HCT116 (cell line): Measurements from ENCODE around the gene TH. TPM values are rescaled to one million over a fixed set of nuclear protein-coding genes. Genes with fewer than 3 reads are reported as not detected.

ENCODE experiments used
- ATAC-seq: fragments of 200-7000 bp; cut with Tn5 transposase; 2 replicates; pipeline ENCODE4 v1.9.1; 2020; ENCODE audit warnings: mild to moderate bottlenecking, moderate library complexity
- BruUV-seq: library from RNA; stranded (reverse); fragments of 400-500 nt; replicated peaks from 2 replicates; lab custom pipeline; 2021; lab: Mats Ljungman, UMichigan
- CTCF ChIA-PET: fragments of 300-600 bp; sonication (Branson Sonifier 250); formaldehyde crosslinking; loops from one replicate; lab custom pipeline; 2021; ENCODE audit warnings: antibody characterized with exemption; lab: Charles Lee
- POLR2A ChIA-PET: fragments of 300-600, 350-600 bp; sonication (Branson Sonifier 250); formaldehyde crosslinking; loops from one replicate; lab custom pipeline; 2021; ENCODE audit warnings: antibody characterized with exemption; lab: Charles Lee
- RAD21 ChIA-PET, 2 experiments: fragments of 300-600 bp; sonication (Branson Sonifier 250); formaldehyde crosslinking; loops; one replicate each; lab custom pipeline; 2023; ENCODE audit warnings: low total read pairs in 2 of 2; ENCODE audit not compliant: uncharacterized antibody in 2 of 2, unreplicated experiment in 2 of 2, low non-redundant PET in 1 of 2; lab: Charles Lee
- DNase-seq: peaks from one replicate; pipeline ENCODE4 v3.0.0-alpha.2; 2010; ENCODE audit warnings: low read depth, low spot score
- H2AFZ ChIP-seq: fragments of 200-600 bp; shearing (Covaris generic), sonication (generic); 2 replicates; pipeline ENCODE4 v1.6.1; 2017; ENCODE audit warnings: low read depth, mixed run types, mixed read lengths, antibody characterized with exemption, low read length; ENCODE audit not compliant: poor library complexity, severe bottlenecking
- H3K27ac ChIP-seq: 2 replicates; pipeline ENCODE4 v1.5.1; 2012; ENCODE audit warnings: low read depth, low read length
- H3K27me3 ChIP-seq: fragments of 200-600 bp; sonication (generic); 2 replicates; pipeline ENCODE4 v1.6.1; 2016; ENCODE audit warnings: mixed run types, low read length, mixed read lengths; ENCODE audit not compliant: insufficient read depth
- H3K36me3 ChIP-seq, 2 experiments: fragments of 200-500 bp in 1 of 2; fragments of 200-600 bp in 1 of 2; sonication (Bioruptor generic) in 1 of 2; sonication (generic) in 1 of 2; 2 replicates each; pipeline versions ENCODE4 v1.5.1 to v1.6.1; 2014 to 2016; ENCODE audit warnings: low read length in 2 of 2, inconsistent platforms in 1 of 2, mixed read lengths in 1 of 2, mixed run types in 1 of 2; ENCODE audit not compliant: insufficient read depth in 2 of 2, control insufficient read depth in 1 of 2
- H3K4me1 ChIP-seq, 2 experiments: fragments of 200-600 bp in 1 of 2; sonication (generic) in 1 of 2; 2 replicates each; pipeline versions ENCODE4 v1.5.1 to v1.6.1; 2012 to 2017; ENCODE audit warnings: low read length in 2 of 2, inconsistent platforms in 1 of 2, mild to moderate bottlenecking in 1 of 2, mixed read lengths in 1 of 2, mixed run types in 1 of 2, moderate library complexity in 1 of 2; ENCODE audit not compliant: insufficient read depth in 2 of 2, control insufficient read depth in 1 of 2
- H3K4me2 ChIP-seq: fragments of 200-600 bp; sonication (generic); 2 replicates; pipeline ENCODE4 v1.6.1; 2017; ENCODE audit warnings: mixed run types, low read length, mixed read lengths
- H3K4me3 ChIP-seq, 2 experiments: fragments of 200-600 bp in 1 of 2; sonication (generic) in 1 of 2; replicated peaks in 1 of 2; 2 replicates each; pipeline ENCODE4 v1.5.1; 2011 to 2016; ENCODE audit warnings: low read length in 2 of 2, control low read depth in 1 of 2, low read depth in 1 of 2, mild to moderate bottlenecking in 1 of 2, mixed read lengths in 1 of 2, mixed run types in 1 of 2
- H3K79me2 ChIP-seq: fragments of 200-600 bp; sonication (generic); 2 replicates; pipeline ENCODE4 v1.6.1; 2017; ENCODE audit warnings: mild to moderate bottlenecking, mixed run types, low read length, moderate library complexity, mixed read lengths; ENCODE audit not compliant: insufficient read depth
- H3K9ac ChIP-seq: fragments of 200-600 bp; sonication (generic); 2 replicates; pipeline ENCODE4 v1.6.1; 2016; ENCODE audit warnings: low read length, mixed read lengths
- H3K9me2 ChIP-seq: fragments of 200-600 bp; sonication (generic), shearing (Covaris generic); 2 replicates; pipeline ENCODE4 v1.6.1; 2017; ENCODE audit warnings: mixed run types, mild to moderate bottlenecking, moderate library complexity; ENCODE audit not compliant: insufficient read depth
- H3K9me3 ChIP-seq, 2 experiments: fragments of 200-500 bp in 1 of 2; fragments of 200-600 bp in 1 of 2; sonication (Bioruptor generic) in 1 of 2; sonication (generic) in 1 of 2; 2 replicates each; pipeline ENCODE4 v1.6.1; 2014 to 2017; ENCODE audit warnings: low read length in 2 of 2, mixed read lengths in 2 of 2, inconsistent platforms in 1 of 2, low read depth in 1 of 2, mild to moderate bottlenecking in 1 of 2, mixed run types in 1 of 2, moderate library complexity in 1 of 2; ENCODE audit not compliant: control insufficient read depth in 1 of 2, insufficient read depth in 1 of 2
- H4K20me1 ChIP-seq: fragments of 200-600 bp; sonication (generic), shearing (Covaris generic); 2 replicates; pipeline ENCODE4 v1.6.1; 2017; ENCODE audit warnings: mixed run types, mild to moderate bottlenecking, moderate library complexity; ENCODE audit not compliant: insufficient read depth
- CBX3 ChIP-seq: IDR thresholded peaks from 2 replicates; pipeline ENCODE4 v1.6.1; 2012; ENCODE audit warnings: low read depth
- CEBPB ChIP-seq: IDR thresholded peaks from 2 replicates; pipeline ENCODE4 v1.6.1; 2012; ENCODE audit warnings: low read depth
- ELF1 ChIP-seq: IDR thresholded peaks from 2 replicates; pipeline ENCODE4 v1.6.1; 2012; ENCODE audit warnings: low read depth, borderline replicate concordance
- EZH2 ChIP-seq: fragments of 200-600 bp; sonication (generic); IDR thresholded peaks from 2 replicates; pipeline ENCODE4 v1.6.1; 2017; ENCODE audit warnings: antibody characterized with exemption, mixed run types
- EZH2phosphoT487 ChIP-seq: fragments of 200-600 bp; IDR thresholded peaks from 2 replicates; pipeline ENCODE4 v1.6.1; 2018; ENCODE audit warnings: antibody characterized with exemption, borderline replicate concordance
- FOSL1 ChIP-seq: IDR thresholded peaks from 2 replicates; pipeline ENCODE4 v1.6.1; 2012; ENCODE audit warnings: low read depth
- JUND ChIP-seq: IDR thresholded peaks from 2 replicates; pipeline ENCODE4 v1.6.1; 2012
- POLR2AphosphoS5 ChIP-seq: IDR thresholded peaks from 2 replicates; pipeline ENCODE4 v1.6.1; 2011; ENCODE audit warnings: mild to moderate bottlenecking, low read depth, low read length, moderate library complexity
- SIN3A ChIP-seq: IDR thresholded peaks from 2 replicates; pipeline ENCODE4 v1.6.1; 2012; ENCODE audit warnings: low read depth
- SP1 ChIP-seq: IDR thresholded peaks from 2 replicates; pipeline ENCODE4 v1.6.1; 2012; ENCODE audit warnings: low read depth
- SRF ChIP-seq: IDR thresholded peaks from 2 replicates; pipeline ENCODE4 v1.6.1; 2012; ENCODE audit warnings: low read depth
- TCF7L2 ChIP-seq: IDR thresholded peaks from 2 replicates; pipeline ENCODE4 v1.7.0; 2011; ENCODE audit warnings: borderline replicate concordance, inconsistent platforms; ENCODE audit not compliant: insufficient read depth, insufficient read length; ENCODE audit errors: extremely low read depth
- YY1 ChIP-seq: IDR thresholded peaks from 2 replicates; pipeline ENCODE4 v1.6.1; 2011; ENCODE audit warnings: low read length, low read depth, moderate library complexity, mild to moderate bottlenecking; ENCODE audit not compliant: insufficient replicate concordance; ENCODE audit errors: extremely low read depth
- intact Hi-C: fragments of 100-400 bp; cut with micrococcal nuclease; formaldehyde crosslinking; loops from 2 replicates; pipeline ENCODE4 v1.10.0; 2022
- total RNA-seq: library from RNA; stranded (reverse); gene quantifications from one replicate; pipeline ENCODE4 v1.2.1, GENCODE V29; 2021; ENCODE audit not compliant: unreplicated experiment
- TF ChIP-seq, protein P1 (sequence below), 3 experiments: fragments of 200-600 bp in 1 of 3; sonication (generic) in 1 of 3; IDR thresholded peaks in 2 of 3; conservative IDR thresholded peaks in 1 of 3; 2 replicates each; pipeline ENCODE4 v1.5.1; 2012 to 2017; ENCODE audit warnings: low read depth in 2 of 3, low read length in 2 of 3, antibody characterized with exemption in 1 of 3, borderline replicate concordance in 1 of 3, control low read depth in 1 of 3, mild to moderate bottlenecking in 1 of 3, mixed read lengths in 1 of 3, mixed run types in 1 of 3, moderate library complexity in 1 of 3; ENCODE audit not compliant: insufficient read depth in 1 of 3
- TF ChIP-seq, protein P2 (sequence below): IDR thresholded peaks from 2 replicates; pipeline ENCODE4 v1.6.1; 2012
- TF ChIP-seq, protein P3 (sequence below): IDR thresholded peaks from 2 replicates; pipeline ENCODE4 v1.6.1; 2011; ENCODE audit warnings: mild to moderate bottlenecking, low read length, moderate library complexity; ENCODE audit not compliant: insufficient replicate concordance; ENCODE audit errors: extremely low read depth

Gene TH
- total RNA-seq, 1 experiment from 2014 or later, result not detected

DNA sequence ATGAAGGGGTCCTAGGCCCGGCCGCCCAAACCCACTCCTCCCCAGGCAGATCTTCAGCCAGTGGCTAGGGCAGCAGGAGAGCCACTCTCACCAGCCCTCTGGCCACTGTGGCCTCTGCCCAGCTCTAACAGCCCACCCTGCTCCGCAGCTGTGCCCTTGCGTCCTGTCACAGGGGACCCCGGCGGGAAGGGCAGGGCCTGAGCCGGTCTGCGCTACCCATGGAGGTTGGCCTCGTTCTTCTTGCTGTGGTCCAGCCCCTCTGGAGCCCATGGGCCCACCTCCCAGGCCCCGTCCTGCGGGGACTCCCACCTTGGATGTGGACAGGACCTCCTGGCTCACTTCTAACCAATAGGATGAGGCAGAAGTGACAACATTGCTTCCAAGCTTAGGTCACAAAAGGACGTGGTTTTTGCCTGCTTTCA, 38.3 kb upstream of the TH start:
- no peak overlapping the region for H3K9ac ChIP-seq
- no TSS peak for BruUV-seq
- no peaks in the 10 kb centered on the region for H3K9me3 ChIP-seq
- peaks cover 13 to 17% of the 10 kb centered on the region in 2 experiments for H3K4me1 ChIP-seq
- H3K36me3 ChIP-seq, result no peaks in the 10 kb centered on the region
- no peaks in the 10 kb centered on the region for H3K27me3 ChIP-seq
- ATAC-seq, result no peak
- H3K27ac ChIP-seq, result no peak overlapping the region
- H3K4me3 ChIP-seq, result no peak overlapping the region
- no peaks in the 10 kb centered on the region for H3K9me2 ChIP-seq
- H3K4me2 ChIP-seq, result no peak overlapping the region
- ChIA-PET RAD21 (no interaction called here), CTCF (no interaction called here), POLR2A (no interaction called here)
- intact Hi-C loops, result no loop called here
- no peak overlapping the region for H2AFZ ChIP-seq
- no peak for DNase-seq
- no peaks in the 10 kb centered on the region for H4K20me1 ChIP-seq
- H3K79me2 ChIP-seq, result no peaks in the 10 kb centered on the region
- no peak for TF ChIP-seq CEBPB
- TF ChIP-seq SIN3A, result no peak
- TF ChIP-seq SP1, result no peak
- no peak for TF ChIP-seq TCF7L2
- TF ChIP-seq, protein P1, sequence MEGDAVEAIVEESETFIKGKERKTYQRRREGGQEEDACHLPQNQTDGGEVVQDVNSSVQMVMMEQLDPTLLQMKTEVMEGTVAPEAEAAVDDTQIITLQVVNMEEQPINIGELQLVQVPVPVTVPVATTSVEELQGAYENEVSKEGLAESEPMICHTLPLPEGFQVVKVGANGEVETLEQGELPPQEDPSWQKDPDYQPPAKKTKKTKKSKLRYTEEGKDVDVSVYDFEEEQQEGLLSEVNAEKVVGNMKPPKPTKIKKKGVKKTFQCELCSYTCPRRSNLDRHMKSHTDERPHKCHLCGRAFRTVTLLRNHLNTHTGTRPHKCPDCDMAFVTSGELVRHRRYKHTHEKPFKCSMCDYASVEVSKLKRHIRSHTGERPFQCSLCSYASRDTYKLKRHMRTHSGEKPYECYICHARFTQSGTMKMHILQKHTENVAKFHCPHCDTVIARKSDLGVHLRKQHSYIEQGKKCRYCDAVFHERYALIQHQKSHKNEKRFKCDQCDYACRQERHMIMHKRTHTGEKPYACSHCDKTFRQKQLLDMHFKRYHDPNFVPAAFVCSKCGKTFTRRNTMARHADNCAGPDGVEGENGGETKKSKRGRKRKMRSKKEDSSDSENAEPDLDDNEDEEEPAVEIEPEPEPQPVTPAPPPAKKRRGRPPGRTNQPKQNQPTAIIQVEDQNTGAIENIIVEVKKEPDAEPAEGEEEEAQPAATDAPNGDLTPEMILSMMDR (IDR thresholded peaks at IDR 0.05 in 2 of 3, conservative IDR thresholded peaks at IDR 0.05 in 1 of 3; ENCODE audit: borderline replicate concordance in 1 of 3, insufficient read depth in 1 of 3, low read depth in 2 of 3, low read length in 2 of 3), result no peak
- TF ChIP-seq SRF, result no peak
- no peak for TF ChIP-seq CBX3
- TF ChIP-seq, protein P2, sequence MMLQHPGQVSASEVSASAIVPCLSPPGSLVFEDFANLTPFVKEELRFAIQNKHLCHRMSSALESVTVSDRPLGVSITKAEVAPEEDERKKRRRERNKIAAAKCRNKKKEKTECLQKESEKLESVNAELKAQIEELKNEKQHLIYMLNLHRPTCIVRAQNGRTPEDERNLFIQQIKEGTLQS, result no peak
- no peak for TF ChIP-seq JUND
- TF ChIP-seq, protein P3, sequence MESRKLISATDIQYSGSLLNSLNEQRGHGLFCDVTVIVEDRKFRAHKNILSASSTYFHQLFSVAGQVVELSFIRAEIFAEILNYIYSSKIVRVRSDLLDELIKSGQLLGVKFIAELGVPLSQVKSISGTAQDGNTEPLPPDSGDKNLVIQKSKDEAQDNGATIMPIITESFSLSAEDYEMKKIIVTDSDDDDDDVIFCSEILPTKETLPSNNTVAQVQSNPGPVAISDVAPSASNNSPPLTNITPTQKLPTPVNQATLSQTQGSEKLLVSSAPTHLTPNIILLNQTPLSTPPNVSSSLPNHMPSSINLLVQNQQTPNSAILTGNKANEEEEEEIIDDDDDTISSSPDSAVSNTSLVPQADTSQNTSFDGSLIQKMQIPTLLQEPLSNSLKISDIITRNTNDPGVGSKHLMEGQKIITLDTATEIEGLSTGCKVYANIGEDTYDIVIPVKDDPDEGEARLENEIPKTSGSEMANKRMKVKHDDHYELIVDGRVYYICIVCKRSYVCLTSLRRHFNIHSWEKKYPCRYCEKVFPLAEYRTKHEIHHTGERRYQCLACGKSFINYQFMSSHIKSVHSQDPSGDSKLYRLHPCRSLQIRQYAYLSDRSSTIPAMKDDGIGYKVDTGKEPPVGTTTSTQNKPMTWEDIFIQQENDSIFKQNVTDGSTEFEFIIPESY, result no peak
- no peak for TF ChIP-seq EZH2
- no peak for TF ChIP-seq YY1
- TF ChIP-seq ELF1, result no peak
- no peak for TF ChIP-seq FOSL1
- no peak for TF ChIP-seq POLR2AphosphoS5
- TF ChIP-seq EZH2phosphoT487, result no peak
